A549 (cell line): ENCODE measurements around the gene TSN.

Experiments
- POLR2A ChIP-seq: IDR thresholded peaks from 2 replicates; pipeline ENCODE4 v1.6.1; 2012; ENCODE audit warnings: mild to moderate bottlenecking, low read length
- RCOR1 ChIP-seq: fragments of 150-350 bp; IDR thresholded peaks from 2 replicates; pipeline ENCODE4 v1.6.1; 2014; ENCODE audit warnings: antibody characterized with exemption, low read length, low read depth
- SMC3 ChIP-seq: fragments of >200 bp; sonication (Bioruptor Twin); formaldehyde crosslinking; IDR thresholded peaks from 3 replicates; pipeline ENCODE4 v1.6.1; 2018; ENCODE audit warnings: inconsistent platforms

GRCh38 chr2:121740973-121741372 is 14.5 kb upstream of the TSN start:
- TF ChIP-seq POLR2A, result no peak
- no peak for TF ChIP-seq RCOR1
- TF ChIP-seq SMC3, result no peak
